Glomerular visceral epithelial cell (primary cell): ENCODE data around the gene SHISAL2A.
A peak's percentile ranks its signal among the peaks of the same experiment; 100 is the strongest.

ENCODE experiments used
- DNase-seq: peaks from one replicate; pipeline ENCODE4 v3.0.0-alpha.2; 2016; ENCODE audit errors: extremely low spot score

SHISAL2A gene

DNA sequence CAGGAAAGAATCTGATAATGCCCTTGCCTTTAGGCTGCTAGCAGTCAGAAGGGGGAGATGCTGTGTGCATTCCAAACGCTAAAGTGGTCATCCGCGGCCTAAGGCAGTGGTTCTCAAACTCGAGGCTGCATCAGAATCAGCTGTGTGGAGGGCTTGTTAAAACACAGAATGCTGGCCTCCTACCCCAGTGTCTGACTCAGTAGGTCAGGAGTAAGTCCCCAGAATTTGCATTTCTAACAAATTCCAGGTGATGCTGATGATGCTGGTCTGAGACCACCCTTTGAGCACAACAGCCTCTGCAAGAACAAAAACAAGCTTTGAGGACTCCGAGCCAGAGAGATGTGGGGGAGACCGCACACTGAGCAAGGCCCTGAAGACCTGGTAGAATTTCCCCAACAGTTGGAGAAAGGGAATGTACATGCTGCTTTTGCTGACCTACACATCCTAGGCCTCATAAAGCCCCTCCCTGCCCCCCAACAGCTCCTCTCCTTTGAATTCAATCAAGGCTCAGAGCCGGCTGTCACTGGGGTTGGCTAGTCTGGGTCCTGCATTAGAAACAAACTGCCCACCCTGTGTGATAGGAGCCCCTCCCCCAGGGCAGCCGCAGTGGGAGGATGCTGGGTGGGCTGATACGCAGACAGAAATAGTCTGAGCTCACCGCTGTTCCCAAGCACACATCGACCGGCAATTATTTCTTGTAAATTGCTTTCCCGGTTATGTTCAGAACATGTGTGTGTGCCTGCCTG is 27.1 kb downstream of the SHISAL2A start:
- DNase-seq = no peak

- DNase-seq = no peak
Observed at GRCh38 chr1:52660807-52661206, 27.8 kb downstream of the SHISAL2A start.

DNA sequence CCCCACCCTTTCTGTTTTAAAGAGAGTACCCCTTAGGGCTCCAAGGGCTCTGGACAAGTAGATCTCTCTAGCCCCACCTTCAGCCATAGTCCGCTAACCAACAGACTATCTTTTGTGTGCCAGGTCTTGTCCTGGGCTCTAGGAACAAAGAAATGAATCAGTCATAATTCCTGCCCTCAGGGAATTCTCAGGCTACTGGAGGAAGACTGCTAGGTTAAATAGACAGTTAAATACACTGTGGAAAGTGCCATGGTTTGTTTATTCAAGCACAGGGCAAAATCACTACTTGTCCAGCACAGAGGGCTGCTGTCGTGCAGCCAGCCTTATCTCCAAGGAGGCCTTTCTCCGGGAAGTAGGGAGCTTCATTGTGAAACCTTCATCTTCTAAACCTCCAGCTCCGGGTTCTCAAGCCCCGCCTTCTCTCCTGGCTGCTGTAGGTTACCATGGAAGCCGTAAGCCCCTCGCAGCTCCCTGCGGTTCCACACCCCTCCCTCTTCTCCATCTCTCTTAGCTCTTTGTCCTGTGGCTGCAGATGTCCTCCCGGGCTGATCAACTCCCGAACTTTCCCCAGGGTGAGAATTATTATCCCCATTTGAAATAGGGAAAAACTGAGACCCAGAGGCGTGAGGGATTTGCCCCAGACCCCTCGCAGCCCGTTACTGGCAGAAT is 29.8 kb downstream of the SHISAL2A start:
- DNase-seq = no peak

DNA sequence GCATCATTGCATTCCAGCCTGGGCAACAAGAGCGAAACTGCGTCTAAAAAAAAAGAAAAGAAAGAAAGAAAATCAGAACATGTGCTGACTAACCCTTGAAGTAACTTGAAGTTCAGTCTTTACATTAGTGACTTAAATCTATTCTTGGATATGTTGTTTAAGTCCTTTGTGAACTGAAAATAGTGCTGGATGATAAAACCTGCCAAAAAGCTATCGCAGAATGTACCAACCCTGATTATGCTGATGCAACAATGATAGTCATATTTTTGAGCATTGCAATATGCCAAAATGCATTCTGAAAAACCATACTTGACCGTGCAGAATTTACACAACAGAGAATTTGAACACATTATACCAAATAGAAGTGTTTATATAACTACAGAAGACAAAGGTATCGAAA is 30.7 kb downstream of the SHISAL2A start:
- no peak for DNase-seq

GRCh38 chr1:52665006-52665941 is 32.3 kb downstream of the SHISAL2A start:
- DNase-seq = no peak

- DNase-seq = no peak
Observed at GRCh38 chr1:52667290-52667689, 34.3 kb downstream of the SHISAL2A start.

- no peak for DNase-seq
Observed at GRCh38 chr1:52667984-52668383, 35.0 kb downstream of the SHISAL2A start.

DNA sequence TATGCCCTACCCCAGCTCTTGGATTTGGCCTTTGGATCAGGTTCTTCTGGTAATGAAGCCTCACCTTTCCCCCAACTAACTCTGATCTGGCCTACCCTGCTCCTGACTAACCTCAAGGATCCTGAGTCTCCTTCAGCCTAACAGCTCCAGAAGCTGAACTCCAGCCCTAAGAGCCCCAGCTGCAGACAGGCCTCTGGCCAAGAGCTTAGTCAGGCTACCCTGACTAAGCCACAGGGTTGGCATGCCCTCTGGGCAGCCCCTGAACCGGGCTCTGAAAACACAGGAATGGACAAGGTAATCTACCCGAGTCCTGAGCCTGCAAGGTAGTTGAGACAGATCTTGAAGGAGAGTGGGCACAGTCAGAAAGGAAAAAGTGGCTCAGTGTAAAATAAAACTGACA is 35.7 kb downstream of the SHISAL2A start:
- DNase-seq = peak; percentile 25

DNA sequence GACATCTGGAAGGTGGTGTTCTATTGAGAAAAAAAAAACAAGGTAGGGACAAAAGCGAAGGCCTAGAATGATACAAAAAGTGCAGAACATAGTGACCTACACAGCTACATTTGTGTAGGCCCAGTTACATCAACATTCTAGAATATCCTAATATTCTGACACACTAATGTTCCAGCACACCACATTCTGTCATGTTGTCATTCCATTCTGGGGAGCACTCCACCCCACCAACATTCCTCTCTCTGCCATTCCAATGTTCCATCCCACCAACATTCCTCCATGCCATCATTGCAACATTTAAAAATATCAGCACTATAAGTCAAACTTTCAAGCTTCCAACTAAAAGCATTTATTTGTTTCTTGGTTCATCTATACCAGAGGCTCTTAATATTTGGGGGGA is 36.7 kb downstream of the SHISAL2A start:
- DNase-seq = peak; percentile 28

GRCh38 chr1:52670604-52671003 is 37.6 kb downstream of the SHISAL2A start:
- no peak for DNase-seq

DNA sequence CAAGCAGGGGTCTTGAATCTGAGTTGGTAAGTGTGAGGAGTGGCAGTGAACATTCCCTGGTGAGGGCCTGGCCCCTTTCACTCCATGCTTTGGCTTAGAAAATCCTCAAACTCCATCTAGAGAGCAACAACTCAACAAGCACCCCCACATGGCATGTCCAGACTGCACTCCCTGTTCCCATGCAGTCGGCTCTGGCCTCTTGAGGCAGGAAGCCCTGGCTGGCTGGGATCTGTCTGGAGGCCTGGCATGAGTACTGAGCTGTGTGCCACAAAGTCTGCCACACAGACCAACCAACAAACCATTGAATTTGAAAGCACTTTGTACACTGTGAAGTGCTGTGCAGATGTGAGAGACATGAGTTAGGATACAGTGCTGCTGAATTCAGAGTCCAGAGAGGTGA is 40.0 kb downstream of the SHISAL2A start:
- no peak for DNase-seq

DNA sequence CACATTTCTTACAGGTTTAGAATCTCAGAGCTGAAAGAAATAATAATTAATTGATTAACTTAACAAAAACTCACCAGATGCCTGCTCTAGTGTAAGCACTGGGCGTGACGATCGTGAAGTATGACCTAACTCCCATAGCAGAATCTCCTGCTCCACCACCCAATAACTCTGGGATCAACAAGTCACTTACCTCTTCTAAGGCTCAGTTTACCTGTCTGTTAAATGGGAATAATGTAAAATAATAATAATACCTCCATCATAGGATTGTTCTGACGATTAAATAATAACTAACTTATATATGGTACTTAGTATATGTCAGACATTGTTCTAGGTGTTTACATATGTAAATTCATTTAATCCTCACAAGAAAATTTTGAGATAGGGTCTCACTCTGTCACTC is 40.5 kb downstream of the SHISAL2A start:
- DNase-seq = no peak

GRCh38 chr1:52674497-52675384 is 41.8 kb downstream of the SHISAL2A start:
- peak; percentile 32 for DNase-seq

- DNase-seq = no peak
Observed at GRCh38 chr1:52676249-52676903, 43.4 kb downstream of the SHISAL2A start.

DNA sequence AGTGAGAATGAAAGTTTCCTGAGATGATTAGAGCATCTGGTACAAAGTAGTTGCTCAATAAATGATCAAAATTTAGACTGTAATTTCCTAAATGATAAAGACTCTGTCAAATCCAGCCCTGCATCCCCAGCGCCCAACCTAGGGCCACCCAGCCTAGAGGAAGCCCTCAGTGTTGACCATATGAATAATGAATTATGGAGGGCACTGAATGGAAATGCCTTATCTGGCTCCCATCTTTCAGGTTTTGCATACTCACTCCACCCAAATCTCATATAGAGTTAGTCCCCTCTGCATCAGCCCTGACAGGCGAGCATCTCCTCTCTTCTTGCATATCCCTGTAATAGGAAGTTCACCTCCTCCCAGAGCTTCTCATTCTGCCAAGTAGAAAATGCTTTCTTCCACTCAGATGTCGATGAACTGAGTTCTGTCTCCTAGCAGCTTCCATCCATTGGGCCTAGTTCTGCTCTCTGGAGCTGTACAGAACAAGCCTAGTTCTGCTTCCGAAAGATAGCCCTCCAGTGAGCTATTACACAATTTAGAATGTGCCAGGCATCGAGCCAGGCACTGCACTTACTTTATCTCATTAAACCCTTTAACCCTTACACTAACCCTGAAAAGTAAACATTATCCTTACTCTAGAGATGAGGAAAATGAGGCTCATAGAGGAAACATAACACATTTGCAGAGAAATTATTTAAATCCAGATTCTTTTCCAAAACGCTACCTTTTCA is 44.3 kb downstream of the SHISAL2A start:
- no peak for DNase-seq

DNA sequence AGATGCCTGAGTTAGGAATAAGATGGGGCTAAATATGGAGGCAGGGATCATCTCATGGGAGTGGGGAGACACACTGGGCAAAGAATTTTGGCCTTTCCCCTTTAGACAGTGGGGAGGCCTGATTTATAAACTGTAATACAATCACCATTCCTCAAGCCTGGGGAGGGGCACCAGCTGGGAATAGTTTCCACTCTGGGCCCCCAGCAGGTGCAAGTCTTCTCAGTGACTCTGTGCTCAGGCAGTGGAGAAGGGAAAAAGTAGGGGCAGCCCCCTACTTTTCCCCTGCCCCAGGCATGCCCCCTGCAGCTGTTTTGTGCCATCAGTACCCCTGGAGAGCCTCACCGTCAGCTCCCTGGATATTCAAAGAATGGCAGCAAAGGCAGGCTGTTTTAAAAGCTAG is 46.1 kb downstream of the SHISAL2A start:
- DNase-seq = no peak

DNA sequence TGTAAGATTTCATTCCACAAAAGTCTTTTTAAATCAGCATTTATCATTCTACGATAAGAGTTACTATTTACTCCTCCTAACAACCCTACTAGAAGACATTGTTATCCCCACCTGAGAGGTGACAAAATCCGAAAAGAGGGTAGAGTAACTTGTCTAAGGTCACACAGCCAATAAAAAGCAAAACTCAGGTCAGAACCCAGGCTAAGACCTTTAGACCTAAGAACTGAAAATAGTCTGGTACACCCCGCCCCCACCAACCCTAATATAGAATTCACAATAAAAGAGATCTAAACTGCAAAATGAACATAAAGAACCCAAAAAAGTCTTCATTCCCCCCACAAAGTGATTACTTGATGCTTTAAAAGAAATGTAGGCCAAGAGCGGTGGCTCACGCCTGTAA is 46.5 kb downstream of the SHISAL2A start:
- DNase-seq = no peak

- DNase-seq = no peak
Observed at GRCh38 chr1:52680353-52680752, 47.4 kb downstream of the SHISAL2A start.

DNA sequence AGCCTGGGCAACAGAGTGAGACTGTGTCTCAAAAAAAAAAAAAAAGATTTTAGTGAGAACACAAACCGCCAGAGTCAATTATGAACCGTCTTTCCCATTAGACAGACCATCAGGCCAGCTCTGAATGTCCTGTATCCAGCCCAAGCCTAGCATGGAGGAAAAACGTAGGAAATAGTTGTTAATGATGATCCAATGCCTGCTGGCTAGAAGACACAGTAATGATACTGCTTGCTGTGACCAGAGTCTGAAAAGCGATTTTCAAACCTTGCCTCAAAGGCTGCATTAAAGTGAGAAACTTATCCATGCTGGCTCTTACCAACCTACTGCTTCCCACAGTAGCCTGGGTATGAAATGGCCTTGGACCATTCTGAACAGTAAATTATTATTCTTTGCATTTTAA is 48.2 kb downstream of the SHISAL2A start:
- DNase-seq = no peak

- DNase-seq = no peak
Observed at GRCh38 chr1:52683367-52683940, 50.5 kb downstream of the SHISAL2A start.
